Endothelial cell of umbilical vein (primary cell): Measurements from ENCODE around the gene SPRED2. TPM values are rescaled to one million over a fixed set of nuclear protein-coding genes. Genes with fewer than 3 reads are reported as not detected.

Experiments
- BruUV-seq: library from RNA; stranded (reverse); fragments of 400-500 nt; replicated peaks from 2 replicates; lab custom pipeline; 2021; lab: Mats Ljungman, UMichigan
- CTCF ChIA-PET: fragments of 300-600, 350-600 bp; sonication (Branson Sonifier 250); formaldehyde crosslinking; loops from one replicate; lab custom pipeline; 2021; ENCODE audit warnings: antibody characterized with exemption, inconsistent platforms; lab: Charles Lee
- POLR2A ChIA-PET: fragments of 300-600, 350-600 bp; sonication (Branson Sonifier 250); formaldehyde crosslinking; loops from one replicate; lab custom pipeline; 2021; ENCODE audit warnings: antibody characterized with exemption, inconsistent platforms; lab: Charles Lee
- DNase-seq: peaks from one replicate; pipeline ENCODE4 v3.0.0-alpha.2; 2011; ENCODE audit warnings: low read depth, low spot score
- FAIRE-seq: peaks from 2 replicates; lab custom pipeline; 2011; peaks lifted over from hg19 to GRCh38; lab: Jason Lieb, UNC
- H2AFZ ChIP-seq: 2 replicates; pipeline ENCODE4 v1.6.0; 2012; ENCODE audit warnings: low read depth, low read length, control low read depth, inconsistent platforms
- H3K27ac ChIP-seq: 2 replicates; pipeline ENCODE4 v1.5.1; 2011; ENCODE audit warnings: low read depth, mild to moderate bottlenecking, control low read depth, low read length, moderate library complexity; ENCODE audit not compliant: insufficient read depth
- H3K27me3 ChIP-seq, 2 experiments: 2 replicates each; pipeline versions ENCODE4 v1.6.0 to v1.6.1; 2011; ENCODE audit warnings: low read length in 2 of 2, mixed read lengths in 1 of 2; ENCODE audit not compliant: control insufficient read depth in 2 of 2, insufficient read depth in 2 of 2
- H3K36me3 ChIP-seq, 2 experiments: 2 replicates in 1 of 2; 3 replicates in 1 of 2; pipeline ENCODE4 v1.5.1; 2011; ENCODE audit warnings: low read length in 2 of 2, mild to moderate bottlenecking in 1 of 2, moderate library complexity in 1 of 2; ENCODE audit not compliant: control insufficient read depth in 2 of 2, insufficient read depth in 2 of 2; ENCODE audit errors: extremely low read depth in 1 of 2
- H3K4me1 ChIP-seq: 3 replicates; pipeline ENCODE4 v1.5.1; 2011; ENCODE audit warnings: mild to moderate bottlenecking, low read length; ENCODE audit not compliant: control insufficient read depth, insufficient read depth; ENCODE audit errors: extremely low read depth
- H3K4me2 ChIP-seq: 2 replicates; pipeline ENCODE4 v1.6.1; 2011; ENCODE audit warnings: low read length, control low read depth, mixed read lengths; ENCODE audit not compliant: insufficient read depth
- H3K4me3 ChIP-seq, 3 experiments: fragments of 200-600 bp in 1 of 3; sonication (generic), shearing (Covaris generic) in 1 of 3; replicated peaks in 1 of 3; 2 replicates each; pipeline ENCODE4 v1.5.1; 2011 to 2016; ENCODE audit warnings: control low read depth in 3 of 3, low read length in 3 of 3, mild to moderate bottlenecking in 2 of 3, inconsistent platforms in 1 of 3, low read depth in 1 of 3, moderate library complexity in 1 of 3; ENCODE audit not compliant: insufficient read depth in 1 of 3
- H3K79me2 ChIP-seq: 2 replicates; pipeline ENCODE4 v1.6.0; 2012; ENCODE audit warnings: low read length, inconsistent platforms; ENCODE audit not compliant: control insufficient read depth, insufficient read depth
- H3K9ac ChIP-seq: replicated peaks from 2 replicates; pipeline ENCODE3; 2011; ENCODE audit warnings: low read length, control low read depth; ENCODE audit not compliant: insufficient read depth; ENCODE audit errors: extremely low read depth
- H3K9me1 ChIP-seq: replicated peaks from 3 replicates; pipeline ENCODE4 v1.6.0; 2011; ENCODE audit warnings: mild to moderate bottlenecking, low read length; ENCODE audit not compliant: control insufficient read depth, insufficient read depth; ENCODE audit errors: extremely low read depth
- H3K9me3 ChIP-seq: replicated peaks from 2 replicates; pipeline ENCODE4 v1.5.1; 2012; ENCODE audit warnings: low read length, inconsistent platforms; ENCODE audit not compliant: control insufficient read depth, insufficient read depth
- H4K20me1 ChIP-seq: replicated peaks from 2 replicates; pipeline ENCODE3; 2011; ENCODE audit warnings: mild to moderate bottlenecking, low read length; ENCODE audit not compliant: control insufficient read depth, insufficient read depth; ENCODE audit errors: extremely low read depth
- EZH2 ChIP-seq: IDR thresholded peaks from 2 replicates; pipeline ENCODE4 v1.6.1; 2012; ENCODE audit warnings: borderline replicate concordance, low read depth, mild to moderate bottlenecking, moderate library complexity, low read length, inconsistent platforms; ENCODE audit not compliant: severe bottlenecking
- MYC ChIP-seq: IDR thresholded peaks from one replicate; pipeline ENCODE4 v1.6.1; 2011; ENCODE audit warnings: mild to moderate bottlenecking, low read depth, low read length
- POLR2AphosphoS5 ChIP-seq: IDR thresholded peaks from 2 replicates; pipeline ENCODE4 v1.6.1; 2012; ENCODE audit warnings: low read depth, mild to moderate bottlenecking, control low read depth, low read length, moderate library complexity; ENCODE audit not compliant: insufficient read depth
- dilution Hi-C: fragments of 300-500 bp; cut with MboI; formaldehyde crosslinking; loops from one replicate; pipeline ENCODE4 v1.15.0; 2019; ENCODE audit warnings: low sequenced_read_pairs; ENCODE audit not compliant: extremely low pct_ligation_motif_present
- intact Hi-C: fragments of 100-400 bp; cut with micrococcal nuclease; formaldehyde crosslinking; loops from one replicate; pipeline ENCODE4 v1.10.0; 2022
- polyA plus RNA-seq, 4 experiments: library from polyadenylated mRNA; depleted of rRNA in 3 of 4; stranded (reverse) in 3 of 4; unstranded in 1 of 4; fragments of >200 nt; gene quantifications; 2 replicates each; pipeline versions ENCODE4 v1.2.1 to v1.2.3, GENCODE V29; 2011 to 2012; ENCODE audit warnings: missing spikeins in 1 of 4
- total RNA-seq: library from RNA; stranded (reverse); gene quantifications from 2 replicates; pipeline ENCODE4 v1.2.3, GENCODE V29; 2021
- TF ChIP-seq, protein P1 (sequence below): IDR thresholded peaks from 2 replicates; pipeline ENCODE4 v1.6.1; 2011; ENCODE audit not compliant: insufficient read depth, insufficient read length
- TF ChIP-seq, protein P2 (sequence below), 2 donors: IDR thresholded peaks; 1 replicate in 1 of 2; 2 replicates in 1 of 2; pipeline ENCODE4 v1.5.1; 2011; ENCODE audit warnings: low read length in 2 of 2, mild to moderate bottlenecking in 2 of 2, moderate library complexity in 2 of 2, control low read depth in 1 of 2, inconsistent platforms in 1 of 2, low read depth in 1 of 2; ENCODE audit not compliant: insufficient read depth in 1 of 2; ENCODE audit errors: extremely low read depth in 1 of 2

SPRED2 gene
- total and polyA plus RNA-seq, 2 donors (not counting 3 experiments of a cell fraction or from before 2014, with no cell fraction given): 3.6 to 9.6 TPM

DNA sequence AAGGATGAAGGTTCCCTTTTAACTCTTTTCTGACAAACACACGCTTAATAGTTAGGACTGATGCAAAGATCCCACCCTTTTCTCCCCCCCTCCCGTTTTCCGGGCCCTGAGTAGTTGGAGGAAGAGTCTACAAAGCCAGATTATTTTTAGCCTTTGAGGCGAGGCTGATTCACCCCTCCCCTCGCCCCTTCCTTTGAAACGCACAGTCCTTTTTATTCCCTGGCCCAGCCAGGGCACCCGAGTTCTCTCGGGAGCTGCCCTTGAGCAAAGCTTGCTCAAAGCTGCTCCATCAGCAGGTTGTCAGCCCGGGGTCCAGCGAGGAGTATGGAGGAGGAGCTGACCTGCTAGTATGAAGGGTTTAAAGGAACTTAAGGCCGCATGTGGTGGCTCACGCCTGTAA lies 47.1 kb upstream of the SPRED2 start:
- CTCF ChIA-PET: no interaction called here
- intact Hi-C loops (no loop called here), dilution Hi-C loops (no loop called here)
- FAIRE-seq (no peak), DNase-seq (no peak)
- peaks cover 7 to 11% of the 10 kb centered on the region in 2 experiments for H3K27me3 ChIP-seq
- TF ChIP-seq MYC (no peak), POLR2AphosphoS5 (no peak)
- TF ChIP-seq, protein P1, sequence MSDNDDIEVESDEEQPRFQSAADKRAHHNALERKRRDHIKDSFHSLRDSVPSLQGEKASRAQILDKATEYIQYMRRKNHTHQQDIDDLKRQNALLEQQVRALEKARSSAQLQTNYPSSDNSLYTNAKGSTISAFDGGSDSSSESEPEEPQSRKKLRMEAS: no peak
- POLR2A ChIA-PET: no interaction called here
- H3K79me2 ChIP-seq: no peaks in the 10 kb centered on the region
- no peak overlapping the region for H3K27ac ChIP-seq
- H3K9me1 ChIP-seq: no peaks in the 10 kb centered on the region
- H3K4me3 ChIP-seq: no peak overlapping the region
- no peaks in the 10 kb centered on the region for H3K36me3 ChIP-seq
- no TSS peak for BruUV-seq
- no peak overlapping the region for H3K4me2 ChIP-seq
- H3K9me3 ChIP-seq: no peaks in the 10 kb centered on the region
- no peaks in the 10 kb centered on the region for H4K20me1 ChIP-seq
- no peak overlapping the region for H3K9ac ChIP-seq
- no peaks in the 10 kb centered on the region for H3K4me1 ChIP-seq
- no peak overlapping the region for H2AFZ ChIP-seq

DNA sequence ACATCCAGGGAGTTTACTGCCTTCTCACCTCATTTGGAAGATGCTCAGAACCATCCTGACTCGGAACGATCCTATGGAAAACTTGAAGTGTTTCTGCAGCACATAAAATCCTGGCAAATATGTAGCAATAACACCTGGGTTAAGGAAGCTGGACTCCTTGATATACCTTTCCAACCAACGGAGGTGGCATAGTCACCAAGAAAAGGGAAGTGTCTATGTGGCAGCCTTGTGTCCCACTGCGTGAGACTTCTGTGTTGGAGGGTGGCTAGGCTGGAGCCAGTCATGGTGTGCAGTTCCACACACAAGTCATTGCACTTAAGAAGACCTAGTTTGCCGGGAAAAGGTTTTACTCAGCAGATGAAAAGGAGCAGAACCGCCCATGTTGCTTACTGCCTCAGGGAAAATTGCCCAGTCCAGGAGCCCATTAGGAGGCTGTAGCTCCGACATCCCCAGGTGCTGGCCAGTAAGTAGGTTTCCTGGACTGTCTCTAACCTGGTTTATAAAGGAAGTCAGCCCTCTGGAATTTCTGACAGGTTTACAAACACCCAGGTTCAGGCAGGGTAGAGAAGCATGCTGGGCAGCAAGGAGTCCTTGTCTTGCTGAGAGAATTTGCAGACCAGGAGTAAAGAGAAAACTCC lies 46.2 kb upstream of the SPRED2 start:
- Histone ChIP-seq H3K9ac (no peak overlapping the region), H2AFZ (no peak overlapping the region), H3K36me3 (no peaks in the 10 kb centered on the region), H3K79me2 (no peaks in the 10 kb centered on the region), H3K4me3 (no peak overlapping the region), H3K9me3 (no peaks in the 10 kb centered on the region), H4K20me1 (no peaks in the 10 kb centered on the region), H3K27me3 (peaks cover 9 to 11% of the 10 kb centered on the region in 2 experiments), H3K4me1 (no peaks in the 10 kb centered on the region), H3K27ac (no peak overlapping the region), H3K4me2 (no peak overlapping the region), H3K9me1 (no peaks in the 10 kb centered on the region)
- ChIA-PET CTCF (no interaction called here), POLR2A (no interaction called here)
- FAIRE-seq (no peak), DNase-seq (no peak)
- TF ChIP-seq, protein P1: no peak
- TF ChIP-seq, protein P2, sequence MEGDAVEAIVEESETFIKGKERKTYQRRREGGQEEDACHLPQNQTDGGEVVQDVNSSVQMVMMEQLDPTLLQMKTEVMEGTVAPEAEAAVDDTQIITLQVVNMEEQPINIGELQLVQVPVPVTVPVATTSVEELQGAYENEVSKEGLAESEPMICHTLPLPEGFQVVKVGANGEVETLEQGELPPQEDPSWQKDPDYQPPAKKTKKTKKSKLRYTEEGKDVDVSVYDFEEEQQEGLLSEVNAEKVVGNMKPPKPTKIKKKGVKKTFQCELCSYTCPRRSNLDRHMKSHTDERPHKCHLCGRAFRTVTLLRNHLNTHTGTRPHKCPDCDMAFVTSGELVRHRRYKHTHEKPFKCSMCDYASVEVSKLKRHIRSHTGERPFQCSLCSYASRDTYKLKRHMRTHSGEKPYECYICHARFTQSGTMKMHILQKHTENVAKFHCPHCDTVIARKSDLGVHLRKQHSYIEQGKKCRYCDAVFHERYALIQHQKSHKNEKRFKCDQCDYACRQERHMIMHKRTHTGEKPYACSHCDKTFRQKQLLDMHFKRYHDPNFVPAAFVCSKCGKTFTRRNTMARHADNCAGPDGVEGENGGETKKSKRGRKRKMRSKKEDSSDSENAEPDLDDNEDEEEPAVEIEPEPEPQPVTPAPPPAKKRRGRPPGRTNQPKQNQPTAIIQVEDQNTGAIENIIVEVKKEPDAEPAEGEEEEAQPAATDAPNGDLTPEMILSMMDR (IDR thresholded peaks at IDR 0.05; ENCODE audit: extremely low read depth in 1 of 2, insufficient read depth in 1 of 2, low read depth in 1 of 2, low read length in 2 of 2): no peak
- TF ChIP-seq EZH2: no peak
- dilution Hi-C loops: no loop called here
- BruUV-seq: no TSS peak
- intact Hi-C loops: no loop called here
